LNCaP clone FGC (cell line): ENCODE data around the gene TMEM89.

ENCODE experiments used
- DNase-seq: peaks from one replicate; pipeline ENCODE4 v3.0.0-alpha.2; 2011; ENCODE audit warnings: low read depth
- H3K4me3 ChIP-seq: 2 replicates; pipeline ENCODE4 v1.5.1; 2011; ENCODE audit warnings: mild to moderate bottlenecking, low read depth, low read length, control low read depth
- TF ChIP-seq, protein P1 (sequence below): IDR thresholded peaks from 2 replicates; pipeline ENCODE4 v1.5.1; 2012; ENCODE audit warnings: mild to moderate bottlenecking; ENCODE audit not compliant: control insufficient read depth, insufficient read depth; ENCODE audit errors: extremely low read depth

TMEM89 gene

DNA sequence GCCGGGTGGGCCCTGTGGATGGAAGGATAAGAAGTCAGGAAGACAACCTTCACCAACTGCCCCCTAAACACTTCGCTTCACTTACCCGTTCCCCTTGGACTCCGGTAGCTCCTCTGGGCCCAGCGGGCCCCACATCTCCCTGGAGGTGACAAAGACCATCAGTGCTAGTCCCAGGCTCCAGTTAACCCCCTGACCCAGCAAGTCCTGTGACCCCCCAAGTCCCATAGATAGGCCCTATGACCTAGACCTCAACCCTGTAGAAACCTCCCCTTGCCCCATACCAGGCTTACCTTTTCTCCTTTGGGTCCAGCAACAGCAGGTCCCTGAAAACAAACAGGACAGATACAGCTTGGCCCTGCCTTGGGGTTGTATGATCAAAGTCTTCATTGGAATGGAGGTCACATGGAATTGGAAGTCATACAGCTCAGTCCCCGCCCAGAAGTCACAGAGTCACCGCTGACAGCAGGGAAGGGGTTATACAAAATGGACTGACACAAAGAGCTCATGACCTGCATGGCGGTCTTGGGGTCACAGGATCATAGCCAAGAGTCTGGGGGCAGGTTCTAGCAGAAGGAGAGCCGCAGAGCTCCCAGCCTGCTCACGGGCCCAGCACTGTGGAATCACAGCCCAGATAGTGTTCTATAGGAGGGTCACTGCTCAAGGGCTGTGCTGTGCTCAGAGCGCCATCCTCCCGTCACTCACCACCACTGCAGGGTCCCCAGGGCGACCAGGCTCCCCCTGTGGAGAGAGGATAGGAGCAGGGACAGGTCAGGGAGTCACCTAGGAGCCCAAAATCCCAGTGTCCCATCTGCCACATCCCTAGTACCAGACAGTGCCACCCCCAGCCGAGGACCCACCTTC is 39.7 kb downstream of the TMEM89 start:
- no peak for DNase-seq
- TF ChIP-seq, protein P1, sequence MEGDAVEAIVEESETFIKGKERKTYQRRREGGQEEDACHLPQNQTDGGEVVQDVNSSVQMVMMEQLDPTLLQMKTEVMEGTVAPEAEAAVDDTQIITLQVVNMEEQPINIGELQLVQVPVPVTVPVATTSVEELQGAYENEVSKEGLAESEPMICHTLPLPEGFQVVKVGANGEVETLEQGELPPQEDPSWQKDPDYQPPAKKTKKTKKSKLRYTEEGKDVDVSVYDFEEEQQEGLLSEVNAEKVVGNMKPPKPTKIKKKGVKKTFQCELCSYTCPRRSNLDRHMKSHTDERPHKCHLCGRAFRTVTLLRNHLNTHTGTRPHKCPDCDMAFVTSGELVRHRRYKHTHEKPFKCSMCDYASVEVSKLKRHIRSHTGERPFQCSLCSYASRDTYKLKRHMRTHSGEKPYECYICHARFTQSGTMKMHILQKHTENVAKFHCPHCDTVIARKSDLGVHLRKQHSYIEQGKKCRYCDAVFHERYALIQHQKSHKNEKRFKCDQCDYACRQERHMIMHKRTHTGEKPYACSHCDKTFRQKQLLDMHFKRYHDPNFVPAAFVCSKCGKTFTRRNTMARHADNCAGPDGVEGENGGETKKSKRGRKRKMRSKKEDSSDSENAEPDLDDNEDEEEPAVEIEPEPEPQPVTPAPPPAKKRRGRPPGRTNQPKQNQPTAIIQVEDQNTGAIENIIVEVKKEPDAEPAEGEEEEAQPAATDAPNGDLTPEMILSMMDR = no peak
- H3K4me3 ChIP-seq = no peak overlapping the region

DNA sequence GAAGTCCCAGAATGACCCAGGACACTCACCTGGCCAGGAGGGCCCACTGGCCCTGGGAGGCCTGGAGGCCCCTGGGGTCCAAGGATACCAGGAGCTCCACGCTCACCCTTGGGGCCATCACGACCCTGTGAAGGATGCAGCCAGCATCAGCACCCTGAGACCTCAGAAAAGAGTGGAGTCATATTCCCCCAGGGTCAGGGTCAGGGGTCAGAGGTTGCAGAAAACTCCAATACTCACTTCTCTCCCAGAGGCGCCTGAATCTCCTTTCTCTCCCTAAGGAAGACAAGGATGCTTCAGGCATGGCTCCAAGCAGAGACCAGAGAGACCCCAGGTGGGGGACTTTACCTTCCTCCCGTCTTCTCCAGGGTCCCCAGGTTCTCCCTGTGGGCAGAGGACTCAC is 44.9 kb downstream of the TMEM89 start:
- DNase-seq = no peak
- TF ChIP-seq, protein P1 = no peak
- H3K4me3 ChIP-seq = no peak overlapping the region

DNA sequence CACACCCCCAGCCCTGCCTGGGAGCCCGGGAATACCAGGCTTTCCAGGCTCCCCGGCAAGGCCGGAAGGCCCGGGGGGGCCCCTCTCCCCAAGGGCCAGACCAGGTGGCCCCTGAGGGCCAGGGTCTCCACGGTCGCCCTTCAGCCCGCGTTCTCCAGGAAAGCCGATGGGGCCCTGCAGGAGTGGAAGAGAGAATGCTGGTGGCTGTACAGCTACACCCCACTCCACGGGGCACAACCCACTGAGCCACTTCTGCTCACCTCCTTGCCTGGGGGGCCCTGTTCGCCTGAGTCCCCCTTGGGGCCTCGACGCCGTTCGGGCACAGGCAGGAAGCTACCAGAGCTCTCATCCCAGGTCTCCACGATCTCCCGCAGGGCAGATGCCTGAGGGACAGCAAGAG is 46.2 kb downstream of the TMEM89 start:
- DNase-seq = no peak
- TF ChIP-seq, protein P1 = no peak
- no peak overlapping the region for H3K4me3 ChIP-seq

DNA sequence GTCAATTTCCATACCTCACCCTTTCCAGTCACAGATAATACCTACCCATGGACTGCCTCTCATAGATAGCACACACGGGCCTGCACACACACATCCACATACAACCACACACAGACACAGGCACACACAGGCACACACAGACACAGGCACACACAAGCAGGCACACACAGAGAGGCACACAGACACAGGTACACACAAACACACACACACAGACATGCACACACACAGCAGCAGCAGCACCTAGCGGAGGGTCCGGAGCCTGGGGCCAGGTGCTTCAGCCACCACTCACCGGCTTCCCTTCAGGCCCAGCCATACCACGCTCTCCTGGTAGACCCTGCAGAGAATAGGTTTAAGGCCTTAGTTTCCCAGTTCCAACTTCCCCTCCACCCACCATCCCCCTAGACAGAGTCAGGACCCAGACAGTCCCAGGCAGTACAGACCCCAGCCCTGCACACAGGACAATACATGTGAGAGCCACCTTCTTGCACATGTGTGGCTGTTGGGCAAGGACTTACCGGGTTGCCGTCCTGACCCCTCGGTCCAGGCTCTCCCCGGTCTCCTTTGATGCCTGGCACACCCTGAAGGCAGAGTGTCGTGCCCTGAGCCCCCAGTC is 47.5 kb downstream of the TMEM89 start:
- TF ChIP-seq, protein P1 = no peak
- DNase-seq = no peak
- no peak overlapping the region for H3K4me3 ChIP-seq

DNA sequence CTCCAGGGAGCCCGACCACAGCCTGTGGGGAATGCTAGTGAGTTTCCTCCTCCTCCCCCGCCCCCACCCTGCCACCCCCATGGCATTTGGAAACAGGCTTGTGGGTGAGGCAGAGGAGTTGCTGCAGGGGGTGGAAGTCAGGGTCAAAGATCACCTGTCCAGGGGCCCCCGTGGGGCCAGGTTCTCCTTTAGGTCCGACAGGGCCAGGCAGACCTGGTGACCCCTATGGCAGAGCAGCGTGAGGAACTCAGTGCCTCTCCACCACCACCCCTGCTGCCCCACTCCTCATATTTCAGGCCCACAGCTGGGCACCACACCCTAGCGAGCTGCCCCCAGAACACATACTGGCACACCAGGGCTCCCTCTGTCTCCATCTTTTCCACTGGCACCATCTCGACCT is 49.1 kb downstream of the TMEM89 start:
- no peak overlapping the region for H3K4me3 ChIP-seq
- no peak for DNase-seq
- TF ChIP-seq, protein P1 = no peak

DNA sequence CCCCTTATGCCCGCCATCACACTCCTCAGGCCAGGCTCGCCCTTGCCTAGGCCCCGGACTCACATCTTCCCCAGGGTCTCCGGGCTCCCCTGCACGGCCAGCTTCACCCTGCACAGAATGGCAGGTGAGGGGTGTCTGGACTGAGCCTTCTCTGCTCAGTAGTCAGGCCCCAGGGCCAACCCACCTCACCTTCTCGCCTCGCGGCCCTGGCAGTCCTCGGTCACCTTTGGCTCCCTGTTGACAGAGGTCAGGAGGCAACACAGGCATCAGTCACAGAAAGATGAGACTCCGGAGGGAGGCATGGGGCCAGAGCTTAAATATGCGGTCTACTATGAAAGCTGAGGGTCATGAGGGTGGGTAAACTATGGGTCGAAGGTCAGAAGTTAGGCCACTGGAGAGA is 49.6 kb downstream of the TMEM89 start:
- TF ChIP-seq, protein P1 = no peak
- no peak overlapping the region for H3K4me3 ChIP-seq
- DNase-seq = no peak
